HepG2 (cell line): Measurements from ENCODE around the gene AK8. TPM values are rescaled to one million over a fixed set of nuclear protein-coding genes. Genes with fewer than 3 reads are reported as not detected.
A peak's percentile ranks its signal among the peaks of the same experiment; 100 is the strongest.

Experiments
- ATAC-seq: fragments of 200-7000 bp; cut with Tn5 transposase; 3 replicates; pipeline ENCODE4 v1.9.1; 2020; ENCODE audit warnings: mild to moderate bottlenecking, moderate library complexity
- BruUV-seq: library from RNA; stranded (reverse); fragments of 400-500 nt; replicated peaks from 2 replicates; lab custom pipeline; 2021; lab: Mats Ljungman, UMichigan
- CTCF ChIA-PET: fragments of 300-600 bp; formaldehyde crosslinking; extraction: SDS; loops from one replicate; lab custom pipeline; 2021; ENCODE audit warnings: low total read pairs, inconsistent platforms, low intra/inter-chr PET ratio; lab: Yijun Ruan, JAX
- POLR2A ChIA-PET: fragments of 350-600 bp; sonication (Branson Sonifier 250); formaldehyde crosslinking; loops from one replicate; lab custom pipeline; 2020; ENCODE audit warnings: antibody characterized with exemption, inconsistent platforms; lab: Yijun Ruan, JAX
- DNase-seq: peaks from one replicate; pipeline ENCODE4 v3.0.0-alpha.2; 2015; ENCODE audit warnings: low spot score
- FAIRE-seq: peaks from 3 replicates; lab custom pipeline; 2011; peaks lifted over from hg19 to GRCh38; lab: Jason Lieb, UNC
- H2AFZ ChIP-seq: one replicate; pipeline ENCODE4 v1.6.1; 2011; ENCODE audit warnings: low read length, inconsistent platforms
- H3K27ac ChIP-seq: fragments of 300-600 bp; 3 replicates; pipeline ENCODE4 v1.8.0; 2011; ENCODE audit warnings: mixed run types, mild to moderate bottlenecking, mixed read lengths, low read length, inconsistent platforms; ENCODE audit not compliant: insufficient read depth; ENCODE audit errors: extremely low read length
- H3K27me3 ChIP-seq, 2 experiments: fragments of 200-600 bp in 1 of 2; 2 replicates in 1 of 2; 3 replicates in 1 of 2; pipeline versions ENCODE4 v1.6.0 to v1.8.0; 2011; ENCODE audit warnings: low read length in 2 of 2, mild to moderate bottlenecking in 2 of 2, moderate library complexity in 2 of 2, inconsistent platforms in 1 of 2; ENCODE audit not compliant: insufficient read depth in 2 of 2, control insufficient read depth in 1 of 2
- H3K36me3 ChIP-seq, 2 experiments: fragments of 200-600 bp in 1 of 2; replicated peaks in 1 of 2; 2 replicates in 1 of 2; 3 replicates in 1 of 2; pipeline versions ENCODE4 v1.5.1 to v1.8.0; 2011; ENCODE audit warnings: low read length in 2 of 2, inconsistent platforms in 1 of 2; ENCODE audit not compliant: insufficient read depth in 2 of 2, control insufficient read depth in 1 of 2
- H3K4me1 ChIP-seq: 2 replicates; pipeline ENCODE4 v1.5.1; 2012; ENCODE audit warnings: low read length, inconsistent platforms; ENCODE audit not compliant: insufficient read depth
- H3K4me2 ChIP-seq: 2 replicates; pipeline ENCODE4 v1.6.0; 2011; ENCODE audit warnings: low read depth, low read length, inconsistent platforms
- H3K4me3 ChIP-seq, 3 experiments: fragments of 200-600 bp in 1 of 3; sonication (generic), shearing (Covaris generic) in 1 of 3; replicated peaks in 1 of 3; 2 replicates each; pipeline ENCODE4 v1.5.1; 2011 to 2016; ENCODE audit warnings: low read length in 3 of 3, inconsistent platforms in 2 of 3, low read depth in 2 of 3, mild to moderate bottlenecking in 2 of 3, control low read depth in 1 of 3, mixed read lengths in 1 of 3; ENCODE audit not compliant: insufficient read depth in 1 of 3
- H3K79me2 ChIP-seq: one replicate; pipeline ENCODE4 v1.6.1; 2011; ENCODE audit warnings: low read length, inconsistent platforms; ENCODE audit not compliant: insufficient read depth
- H3K9ac ChIP-seq: 2 replicates; pipeline ENCODE4 v1.6.0; 2011; ENCODE audit warnings: mild to moderate bottlenecking, low read depth, low read length, inconsistent platforms; ENCODE audit not compliant: insufficient read depth
- H3K9me3 ChIP-seq: 2 replicates; pipeline ENCODE4 v1.5.1; 2012; ENCODE audit warnings: mild to moderate bottlenecking, low read length
- H4K20me1 ChIP-seq: 2 replicates; pipeline ENCODE4 v1.6.0; 2011; ENCODE audit warnings: inconsistent platforms, mild to moderate bottlenecking, low read length, moderate library complexity; ENCODE audit not compliant: insufficient read depth
- AFF4 ChIP-seq: sonication (generic); formaldehyde crosslinking; IDR thresholded peaks from 2 replicates; pipeline ENCODE4 v1.4.0; 2020; ENCODE audit warnings: missing genetic modification reagents
- FOXA3 ChIP-seq: IDR thresholded peaks from 2 replicates; pipeline ENCODE4 v1.6.1; 2016; ENCODE audit warnings: missing genetic modification reagents, missing compliant biosample characterization
- ISL2 ChIP-seq: sonication (generic); formaldehyde crosslinking; IDR thresholded peaks from 2 replicates; pipeline ENCODE4 v1.5.0; 2020; ENCODE audit warnings: missing genetic modification reagents
- KDM1A ChIP-seq: IDR thresholded peaks from 2 replicates; pipeline ENCODE4 v1.6.1; 2016; ENCODE audit warnings: missing compliant biosample characterization
- KLF13 ChIP-seq: sonication (generic); formaldehyde crosslinking; IDR thresholded peaks from 2 replicates; pipeline ENCODE4 v1.4.0; 2020; ENCODE audit warnings: mild to moderate bottlenecking, missing genetic modification reagents
- KMT2A ChIP-seq: sonication (generic); formaldehyde crosslinking; IDR thresholded peaks from 2 replicates; pipeline ENCODE4 v1.4.0; 2020; ENCODE audit warnings: missing genetic modification reagents
- MAFG ChIP-seq: sonication (generic); formaldehyde crosslinking; IDR thresholded peaks from 2 replicates; pipeline ENCODE4 v1.5.1; 2020; ENCODE audit warnings: mild to moderate bottlenecking, missing genetic modification reagents
- NAIF1 ChIP-seq: sonication (generic); formaldehyde crosslinking; IDR thresholded peaks from 2 replicates; pipeline ENCODE4 v1.5.0; 2020; ENCODE audit warnings: mild to moderate bottlenecking, missing genetic modification reagents, borderline replicate concordance
- NR2F6 ChIP-seq, 2 experiments: IDR thresholded peaks; 2 replicates each; pipeline ENCODE4 v1.6.1; 2016; ENCODE audit warnings: antibody characterized with exemption in 1 of 2, mild to moderate bottlenecking in 1 of 2
- REL ChIP-seq: sonication (generic); formaldehyde crosslinking; conservative IDR thresholded peaks from 2 replicates; pipeline ENCODE4 v1.8.0; 2022; ENCODE audit warnings: mild to moderate bottlenecking, missing genetic modification reagents, moderate library complexity
- TRIM24 ChIP-seq: sonication (generic); formaldehyde crosslinking; IDR thresholded peaks from 2 replicates; pipeline ENCODE4 v1.8.0; 2022; ENCODE audit warnings: mild to moderate bottlenecking, missing genetic modification reagents
- ZNF674 ChIP-seq: sonication (generic); formaldehyde crosslinking; IDR thresholded peaks from 2 replicates; pipeline ENCODE4 v1.5.0; 2020; ENCODE audit warnings: low read depth, mild to moderate bottlenecking, missing genetic modification reagents
- ZNF788 ChIP-seq: sonication (generic); formaldehyde crosslinking; IDR thresholded peaks from 2 replicates; pipeline ENCODE4 v1.5.0; 2020; ENCODE audit warnings: mild to moderate bottlenecking, missing genetic modification reagents, borderline replicate concordance
- WGBS: methylation state at CpG from one replicate; pipeline ENCODE4 v1.1.6; 2017; ENCODE audit warnings: low lambda C conversion rate; 5-methylcytosine and 5-hydroxymethylcytosine counted together
- in situ Hi-C: cut with HindIII; loops from 2 replicates; pipeline ENCODE4 v1.10.0; 2017; ENCODE audit warnings: low pct_unique_long_range_greater_than_20kb; ENCODE audit not compliant: extremely low pct_ligation_motif_present
- intact Hi-C: fragments of 100-400 bp; cut with micrococcal nuclease; formaldehyde crosslinking; loops from one replicate; pipeline ENCODE4 v1.10.0; 2022; ENCODE audit not compliant: unreplicated experiment
- polyA plus RNA-seq, 8 experiments: library from polyadenylated mRNA; depleted of rRNA in 3 of 8; stranded (reverse) in 7 of 8; unstranded in 1 of 8; fragments of >200 nt; fragmentation: Illumina TruSeq in 4 of 8; extraction: Trizol in 4 of 8; gene quantifications; 2 replicates each; pipeline versions ENCODE4 v1.2.1 to v1.2.3, GENCODE V29; 2011 to 2016; ENCODE audit warnings: low read depth in 4 of 8, missing spikeins in 1 of 8, mixed read lengths in 1 of 8; ENCODE audit not compliant: insufficient read depth in 1 of 8
- total RNA-seq, 5 experiments: library from RNA; depleted of rRNA; stranded (reverse); fragments of >200 nt; fragmentation: Illumina TruSeq; extraction: Trizol; gene quantifications; 2 replicates each; pipeline ENCODE4 v1.2.3, GENCODE V29; 2016; ENCODE audit warnings: low read depth in 1 of 5
- TF ChIP-seq, protein P1 (sequence below): sonication (generic); formaldehyde crosslinking; IDR thresholded peaks from 2 replicates; pipeline ENCODE4 v1.4.0; 2020; ENCODE audit warnings: mild to moderate bottlenecking, missing genetic modification reagents

AK8 gene
- total and polyA plus RNA-seq, 2 of the 13 experiments (the other 11 are each of a cell fraction or from before 2014, with no cell fraction given) = 0.11 TPM; not detected in 1

DNA sequence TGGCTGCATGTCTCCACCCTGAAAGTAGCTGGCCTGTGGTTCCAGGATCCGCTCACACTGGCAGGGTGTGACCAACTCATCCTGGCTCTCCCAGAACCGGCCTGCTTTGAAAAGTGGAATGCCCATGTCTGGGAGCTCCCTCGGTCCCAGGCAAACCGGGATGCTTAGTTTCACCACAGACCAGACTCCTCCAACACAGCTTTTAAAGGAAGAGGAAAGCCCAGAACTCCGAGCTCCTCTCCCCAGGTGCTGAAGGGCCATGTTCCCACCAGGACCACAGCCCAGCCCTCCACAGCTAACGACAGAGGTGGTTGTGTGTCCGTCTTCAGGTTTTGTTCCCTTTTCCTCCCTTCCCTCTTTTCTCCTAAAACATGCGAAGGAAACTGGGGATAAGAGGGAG, 169.8 kb downstream of the AK8 start:
- POLR2A ChIA-PET = no interaction called here
- ATAC-seq = no peak
- no TSS peak for BruUV-seq

DNA sequence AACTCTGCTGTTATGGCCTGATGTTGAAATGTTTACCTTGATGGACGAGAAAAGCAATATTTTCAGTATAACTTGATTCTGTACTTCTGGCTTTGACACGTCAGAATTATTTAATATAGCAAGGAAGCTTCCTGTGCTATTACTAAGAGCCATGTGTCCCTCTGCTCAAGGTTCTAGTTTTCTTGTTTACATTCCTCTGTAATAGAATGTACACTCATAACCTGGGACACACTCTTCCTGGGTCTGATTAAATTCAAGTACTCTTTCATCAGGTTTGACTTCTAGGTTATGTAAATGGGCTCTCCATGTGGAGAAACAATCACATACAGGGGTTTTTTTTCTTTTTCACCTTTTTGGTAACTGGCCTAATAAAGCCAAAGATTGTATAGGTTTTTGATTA, 174.7 kb downstream of the AK8 start:
- no peak for ATAC-seq
- Histone ChIP-seq H2AFZ (no peak overlapping the region), H3K4me1 (0 out of 2 replicates have a peak, but pooled peaks cover 6% of the 10 kb centered on the region), H3K79me2 (no peaks in the 10 kb centered on the region), H3K9ac (no peak overlapping the region), H3K9me3 (peaks cover 3% of the 10 kb centered on the region; the same call in 1 of the 2 replicates), H3K27ac (no peak overlapping the region), H3K4me2 (no peak overlapping the region), H4K20me1 (no peaks in the 10 kb centered on the region), H3K36me3 (no peaks in the 10 kb centered on the region; a peak in 1 of 5 replicates), H3K4me3 (no peak overlapping the region), H3K27me3 (peaks cover under 1 to 3% of the 10 kb centered on the region in 2 experiments; a peak in 2 of 5 replicates)
- WGBS = 0% methylated on average over 2 of the region's 2 CpGs
- TF ChIP-seq AFF4 (CRISPR knock-in tag) = no peak
- TF ChIP-seq FOXA3 (CRISPR knock-in tag) = peak; percentile 61
- no peak for FAIRE-seq
- in situ Hi-C loops = no loop called here
- peak; percentile 21 for DNase-seq
- no TSS peak for BruUV-seq
- POLR2A ChIA-PET = no interaction called here
- intact Hi-C loops = no loop called here
- CTCF ChIA-PET = no interaction called here

More for the DNA sequence above, 169.8 kb downstream of the AK8 start:
- H3K4me2 ChIP-seq = no peak overlapping the region
- no peak for DNase-seq
- CTCF ChIA-PET = no interaction called here
- no peak overlapping the region for H3K4me3 ChIP-seq
- 31% methylated on average over 8 of the region's 8 CpGs for WGBS
- H3K9me3 ChIP-seq = no peaks in the 10 kb centered on the region
- no peaks in the 10 kb centered on the region for H3K36me3 ChIP-seq
- H3K79me2 ChIP-seq = no peaks in the 10 kb centered on the region
- H4K20me1 ChIP-seq = no peaks in the 10 kb centered on the region
- TF ChIP-seq NR2F6 (IDR thresholded peaks at IDR 0.05) = no peak
- TF ChIP-seq NR2F6 (CRISPR knock-in tag; IDR thresholded peaks at IDR 0.05) = no peak
- no peak for TF ChIP-seq KMT2A (CRISPR knock-in tag)
- no peak for TF ChIP-seq NAIF1 (CRISPR knock-in tag)
- no peak for TF ChIP-seq KLF13 (CRISPR knock-in tag)
- TF ChIP-seq REL (CRISPR knock-in tag) = no peak
- no peak for TF ChIP-seq ZNF788 (CRISPR knock-in tag)
- no peak for TF ChIP-seq KDM1A (CRISPR knock-in tag)
- TF ChIP-seq, protein P1, sequence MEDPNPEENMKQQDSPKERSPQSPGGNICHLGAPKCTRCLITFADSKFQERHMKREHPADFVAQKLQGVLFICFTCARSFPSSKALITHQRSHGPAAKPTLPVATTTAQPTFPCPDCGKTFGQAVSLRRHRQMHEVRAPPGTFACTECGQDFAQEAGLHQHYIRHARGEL (CRISPR knock-in tag) = no peak
- no peak for TF ChIP-seq ZNF674 (CRISPR knock-in tag)
- no peak for TF ChIP-seq MAFG
- no peak for TF ChIP-seq TRIM24 (CRISPR knock-in tag)
- TF ChIP-seq ISL2 (CRISPR knock-in tag) = no peak
- in situ Hi-C loops = no loop called here
- peaks cover 3 to 9% of the 10 kb centered on the region in 2 experiments; a peak in 3 of 5 replicates for H3K27me3 ChIP-seq
- H2AFZ ChIP-seq = no peak overlapping the region
- intact Hi-C loops = no loop called here
- 0 out of 2 replicates have a peak, but pooled peaks cover 3% of the 10 kb centered on the region for H3K4me1 ChIP-seq
- FAIRE-seq = no peak
- no peak overlapping the region for H3K27ac ChIP-seq
- H3K9ac ChIP-seq = no peak overlapping the region
